ENCODE results near the gene FAF1. TPM values are rescaled to one million over a fixed set of nuclear protein-coding genes. Genes with fewer than 3 reads are reported as not detected.
A peak's percentile ranks its signal among the peaks of the same experiment; 100 is the strongest.

The FAF1 gene
- total RNA-seq, 1 donor from 2014 or later: 56.5 TPM

GRCh38 chr1:50697440-50698421 lies 262.3 kb downstream of the FAF1 start:
- DNase-seq: no peak

- DNase-seq: no peak
These were observed 266.2 kb downstream of the FAF1 start for GRCh38 chr1:50693829-50694228.

GRCh38 chr1:50684185-50684584 lies 275.9 kb downstream of the FAF1 start:
- no peak for DNase-seq

- peak; percentile 14 for DNase-seq
These were observed 278.1 kb downstream of the FAF1 start for GRCh38 chr1:50681931-50682330.

GRCh38 chr1:50667710-50668356 lies 292.2 kb downstream of the FAF1 start:
- DNase-seq: peak; percentile 37

- DNase-seq: peak; percentile 36
These were observed 292.8 kb downstream of the FAF1 start for GRCh38 chr1:50667272-50667671.

- DNase-seq: peak; percentile 64
These were observed 293.2 kb downstream of the FAF1 start for GRCh38 chr1:50666849-50667248.

- no peak for DNase-seq
These were observed 294.7 kb downstream of the FAF1 start for GRCh38 chr1:50665413-50665812.

GRCh38 chr1:50661626-50662025 lies 298.4 kb downstream of the FAF1 start:
- DNase-seq: no peak

- no peak for DNase-seq
These were observed 300.9 kb downstream of the FAF1 start for GRCh38 chr1:50659107-50659662.

GRCh38 chr1:50658459-50659076 lies 301.5 kb downstream of the FAF1 start:
- DNase-seq: peak; percentile 23

- DNase-seq: peak; percentile 17
These were observed 303.1 kb downstream of the FAF1 start for GRCh38 chr1:50656931-50657330.

- DNase-seq: no peak
These were observed 308.4 kb downstream of the FAF1 start for GRCh38 chr1:50651476-50652263.

- no peak for DNase-seq
These were observed 313.5 kb downstream of the FAF1 start for GRCh38 chr1:50646526-50646925.

- no peak for DNase-seq
These were observed 314.9 kb downstream of the FAF1 start for GRCh38 chr1:50645139-50645538.

- no peak for DNase-seq
These were observed 315.5 kb downstream of the FAF1 start for GRCh38 chr1:50644447-50645105.

GRCh38 chr1:50637460-50637859 lies 322.6 kb downstream of the FAF1 start:
- no peak for DNase-seq

- DNase-seq: no peak
These were observed 325.8 kb downstream of the FAF1 start for GRCh38 chr1:50634251-50634650.

- DNase-seq: no peak
These were observed 326.6 kb downstream of the FAF1 start for GRCh38 chr1:50633465-50633864.

GRCh38 chr1:50631161-50631560 lies 328.9 kb downstream of the FAF1 start:
- no peak for DNase-seq

GRCh38 chr1:50622259-50622658 lies 337.8 kb downstream of the FAF1 start:
- DNase-seq: no peak
